ENCODE data around the gene DDOST. TPM values are rescaled to one million over a fixed set of nuclear protein-coding genes. Genes with fewer than 3 reads are reported as not detected.

The DDOST gene
- total RNA-seq, 6 donors from 2014 or later = 54.5 to 212 (median 141) TPM

DNA sequence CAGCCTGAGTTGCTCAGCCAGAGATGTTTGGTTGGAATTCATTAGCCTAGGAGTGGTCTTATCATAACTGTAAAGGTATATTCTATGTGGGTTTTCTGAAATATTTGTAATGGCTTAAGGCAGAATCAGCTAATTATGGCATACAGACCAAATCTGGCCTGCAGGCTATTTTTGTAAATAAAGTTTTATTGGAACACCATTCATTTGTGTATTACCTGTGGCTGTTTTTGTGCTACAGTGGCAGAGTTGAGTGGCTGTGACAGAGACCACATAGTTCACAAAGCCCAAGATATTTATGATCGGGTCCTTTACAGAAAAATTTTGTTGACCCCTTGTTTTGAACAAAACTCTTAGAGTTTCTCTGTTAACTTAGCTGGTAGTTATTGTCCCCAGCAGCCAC lies 7.4 kb upstream of the DDOST start:
- Histone ChIP-seq H3K4me1 (no peaks in the 10 kb centered on the region), H3K27me3 (no peaks in the 10 kb centered on the region), H3K9me3 (no peaks in the 10 kb centered on the region), H3K27ac (no peak overlapping the region), H3K4me3 (no peak overlapping the region), H3K36me3 (peaks cover 0 to 24% (median 0%) of the 10 kb centered on the region in 4 donors)
- DNase-seq = no peak
- TF ChIP-seq POLR2AphosphoS5 (IDR thresholded peaks at IDR 0.05) (no peak), POLR2A (IDR thresholded peaks at IDR 0.05) (no peak), CTCF (IDR thresholded peaks at IDR 0.05) (no peak), EP300 (IDR thresholded peaks at IDR 0.05) (no peak)
- no peak for ATAC-seq (ENCODE audit: low FRiP score in 2 of 2)
- 97 to 100% methylated on average over 1 of the region's 1 CpG for WGBS, 2 donors

- Histone ChIP-seq H3K36me3 (peaks cover 0 to 18% (median 0%) of the 10 kb centered on the region in 4 donors), H3K4me1 (peaks cover 3 to 9% (median 6%) of the 10 kb centered on the region in 4 donors), H3K4me3 (no peak overlapping the region), H3K27ac (peak overlapping the region; percentile 16 to 74 (median 50)), H3K9me3 (no peaks in the 10 kb centered on the region), H3K27me3 (no peaks in the 10 kb centered on the region)
- WGBS, 2 donors = 93% methylated on average over 1 of the region's 1 CpG; no CpG with 5 or more reads in 1 of the 2 donors
- ATAC-seq (ENCODE audit: low FRiP score in 2 of 2) (no peak), DNase-seq (no peak)
- no peak for TF ChIP-seq POLR2A (IDR thresholded peaks at IDR 0.05)
- TF ChIP-seq CTCF (IDR thresholded peaks at IDR 0.05) = no peak
- no peak for TF ChIP-seq EP300 (IDR thresholded peaks at IDR 0.05)
- no peak for TF ChIP-seq POLR2AphosphoS5 (IDR thresholded peaks at IDR 0.05)
These were observed 5.6 kb upstream of the DDOST start for GRCh38 chr1:20666804-20667203.

DNA sequence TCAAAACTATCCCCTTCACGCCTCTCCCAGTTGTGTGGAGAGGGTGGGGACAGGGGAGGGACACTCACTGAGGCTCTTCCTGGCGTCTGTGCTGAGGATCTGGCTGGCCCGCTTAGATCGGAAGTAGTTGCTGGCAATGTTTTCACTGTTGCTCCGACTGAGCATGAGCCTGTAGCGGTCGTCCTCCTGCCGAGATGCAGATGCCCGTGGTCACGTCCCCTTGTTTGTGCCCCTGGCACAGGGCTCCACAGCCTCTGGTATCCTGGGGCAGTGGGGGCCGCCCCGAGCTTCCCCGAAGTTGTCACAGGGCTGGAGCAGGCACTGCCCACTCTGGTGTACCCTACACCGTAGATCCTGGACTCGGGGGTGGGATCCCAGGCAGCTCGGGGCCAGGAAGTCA lies 5.0 kb upstream of the DDOST start:
- H3K9me3 ChIP-seq = no peaks in the 10 kb centered on the region
- TF ChIP-seq POLR2A (IDR thresholded peaks at IDR 0.05) = no peak
- no peak for TF ChIP-seq POLR2AphosphoS5 (IDR thresholded peaks at IDR 0.05)
- no peak for TF ChIP-seq EP300 (IDR thresholded peaks at IDR 0.05)
- no peak for TF ChIP-seq CTCF (IDR thresholded peaks at IDR 0.05)
- peak overlapping the region; percentile 16 to 74 (median 50) for H3K27ac ChIP-seq
- peaks cover 0 to 11% (median 0%) of the 10 kb centered on the region in 4 donors for H3K36me3 ChIP-seq
- ATAC-seq (ENCODE audit: low FRiP score in 2 of 2) (no peak), DNase-seq (peak in 1 of 2 donors; percentile 70)
- WGBS, 2 donors = 75 to 79% methylated on average over 7 to 13 of the region's 16 CpGs
- H3K4me3 ChIP-seq = peak overlapping the region in 1 of 4 donors; percentile 12
- no peaks in the 10 kb centered on the region for H3K27me3 ChIP-seq
- peaks cover 3 to 9% (median 7%) of the 10 kb centered on the region in 4 donors for H3K4me1 ChIP-seq

GRCh38 chr1:20665726-20666125 lies 4.6 kb upstream of the DDOST start:
- no peaks in the 10 kb centered on the region for H3K27me3 ChIP-seq

More at GRCh38 chr1:20665726-20666125, 4.6 kb upstream of the DDOST start:
- H3K9me3 ChIP-seq = no peaks in the 10 kb centered on the region
- ATAC-seq (ENCODE audit: low FRiP score in 2 of 2) (no peak), DNase-seq (no peak)
- WGBS, 2 donors = 81 to 83% methylated on average over 12 of the region's 12 CpGs
- peaks cover 0 to 8% (median 0%) of the 10 kb centered on the region in 4 donors for H3K36me3 ChIP-seq
- H3K4me1 ChIP-seq = peaks cover 3 to 9% (median 8%) of the 10 kb centered on the region in 4 donors
- H3K4me3 ChIP-seq = no peak overlapping the region
- no peak for TF ChIP-seq POLR2AphosphoS5 (IDR thresholded peaks at IDR 0.05)
- TF ChIP-seq EP300 (IDR thresholded peaks at IDR 0.05) = no peak
- no peak for TF ChIP-seq CTCF (IDR thresholded peaks at IDR 0.05)
- TF ChIP-seq POLR2A (IDR thresholded peaks at IDR 0.05) = no peak
- peak overlapping the region; percentile 16 to 74 (median 50) for H3K27ac ChIP-seq
